GM18520 (cell line): Measurements from ENCODE around the gene EIF2B5.
"Not testable (repeated sequence)": the region's sequence is repeated elsewhere in the genome, so short reads cannot be mapped to it uniquely, and the experiment has no call there.

ENCODE experiments used
- ATAC-seq: cut with Tn5 transposase; IDR thresholded peaks from one replicate; pipeline ENCODE4 v1.9.1; 2021; ENCODE audit not compliant: unreplicated experiment

EIF2B5 gene

GRCh38 chr3:184135149-184135910, at the start of gene EIF2B5:
EIF2B5 (plus strand) TSS chr3:184135358; CDS start chr3:184135386, 28 bp downstream.
- peak; percentile 86 for ATAC-seq

GRCh38 chr3:184085389-184085852, 49.7 kb upstream of the EIF2B5 start:
- no peak for ATAC-seq

GRCh38 chr3:184092199-184092598, 43.0 kb upstream of the EIF2B5 start:
- no peak for ATAC-seq

GRCh38 chr3:184096811-184097383, 38.3 kb upstream of the EIF2B5 start, which contains the start of gene HTR3E:
HTR3E (plus strand) TSS chr3:184097064; CDS start chr3:184097530, 466 bp downstream.
- ATAC-seq: no peak

- no peak for ATAC-seq
Measured at GRCh38 chr3:184097556-184097955, 37.6 kb upstream of the EIF2B5 start.

GRCh38 chr3:184099806-184100686, 35.1 kb upstream of the EIF2B5 start:
- no peak for ATAC-seq

GRCh38 chr3:184110316-184110725, 24.8 kb upstream of the EIF2B5 start:
- no peak for ATAC-seq

GRCh38 chr3:184116017-184116416, 19.1 kb upstream of the EIF2B5 start:
- no peak for ATAC-seq

- no peak for ATAC-seq
Measured at GRCh38 chr3:184117636-184118035, 17.5 kb upstream of the EIF2B5 start.

GRCh38 chr3:184121031-184121430, 14.1 kb upstream of the EIF2B5 start:
- not testable (repeated sequence) for ATAC-seq

GRCh38 chr3:184126006-184126405, 9.2 kb upstream of the EIF2B5 start:
- ATAC-seq: no peak

- ATAC-seq: no peak
Measured at GRCh38 chr3:184129012-184129411, 6.1 kb upstream of the EIF2B5 start.

GRCh38 chr3:184132945-184133344, 2.2 kb upstream of the EIF2B5 start:
- no peak for ATAC-seq

- ATAC-seq: no peak
Measured at GRCh38 chr3:184133840-184134745, 1.1 kb upstream of the EIF2B5 start.

- ATAC-seq: no peak
Measured at GRCh38 chr3:184134746-184135148, 411 bp upstream of the EIF2B5 start.

GRCh38 chr3:184135911-184136260, 728 bp downstream of the EIF2B5 start:
- no peak for ATAC-seq

- ATAC-seq: no peak
Measured at GRCh38 chr3:184140436-184140835, 5.3 kb downstream of the EIF2B5 start.

GRCh38 chr3:184142199-184142598, 7.0 kb downstream of the EIF2B5 start:
- ATAC-seq: no peak

- no peak for ATAC-seq
Measured at GRCh38 chr3:184143327-184143726, 8.2 kb downstream of the EIF2B5 start.

- no peak for ATAC-seq
Measured at GRCh38 chr3:184144505-184144904, 9.3 kb downstream of the EIF2B5 start.
